HG03045 (cell line): Measurements from ENCODE around the gene CPT1B.
"Not testable (repeated sequence)": the region's sequence is repeated elsewhere in the genome, so short reads cannot be mapped to it uniquely, and the experiment has no call there.

Experiments
- ATAC-seq: cut with Tn5 transposase; IDR thresholded peaks from one replicate; pipeline ENCODE4 v1.9.1; 2021; ENCODE audit warnings: mild to moderate bottlenecking, moderate library complexity; ENCODE audit not compliant: unreplicated experiment

The CPT1B gene

DNA sequence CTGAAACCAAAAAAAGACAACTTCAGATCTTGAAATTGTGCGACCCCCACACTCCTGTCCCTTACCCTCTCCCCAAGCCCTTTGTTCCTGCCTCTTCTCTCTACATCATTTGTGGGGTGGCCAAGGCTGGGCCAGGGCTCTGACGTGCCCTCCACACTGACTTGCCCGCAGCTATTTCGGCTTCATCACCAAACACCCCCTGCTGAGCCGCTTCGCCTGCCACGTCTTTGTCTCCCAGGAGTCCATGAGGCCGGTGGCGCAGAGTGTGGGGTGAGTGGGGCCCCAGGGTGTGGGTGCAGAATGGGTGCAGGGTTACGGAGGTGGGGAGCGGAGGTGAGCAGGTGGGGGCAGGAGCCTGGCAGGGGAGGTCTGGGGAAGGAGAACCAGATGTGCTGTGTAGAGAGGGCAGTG is 31.8 kb upstream of the CPT1B start:
- no peak for ATAC-seq

DNA sequence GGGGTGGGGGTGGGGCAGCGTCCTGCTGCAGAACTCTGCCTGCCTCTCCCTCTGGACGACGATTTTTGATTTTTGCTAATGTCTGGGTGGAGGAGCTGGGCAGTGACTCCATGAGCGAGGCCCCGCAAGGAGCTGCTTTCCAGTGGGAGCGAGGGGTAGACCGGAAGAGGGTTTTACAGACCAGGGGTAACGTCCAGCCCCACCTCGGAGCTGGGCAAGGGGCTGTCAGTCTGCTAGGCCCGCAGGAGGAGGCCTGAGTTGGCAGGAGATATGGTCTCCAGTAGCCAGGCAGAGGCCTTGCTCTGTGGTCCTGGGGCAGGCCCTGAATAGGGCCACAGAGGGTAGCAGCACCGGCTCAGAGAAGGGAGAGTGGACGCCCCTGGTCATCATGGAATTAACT is 31.4 kb upstream of the CPT1B start:
- no peak for ATAC-seq

DNA sequence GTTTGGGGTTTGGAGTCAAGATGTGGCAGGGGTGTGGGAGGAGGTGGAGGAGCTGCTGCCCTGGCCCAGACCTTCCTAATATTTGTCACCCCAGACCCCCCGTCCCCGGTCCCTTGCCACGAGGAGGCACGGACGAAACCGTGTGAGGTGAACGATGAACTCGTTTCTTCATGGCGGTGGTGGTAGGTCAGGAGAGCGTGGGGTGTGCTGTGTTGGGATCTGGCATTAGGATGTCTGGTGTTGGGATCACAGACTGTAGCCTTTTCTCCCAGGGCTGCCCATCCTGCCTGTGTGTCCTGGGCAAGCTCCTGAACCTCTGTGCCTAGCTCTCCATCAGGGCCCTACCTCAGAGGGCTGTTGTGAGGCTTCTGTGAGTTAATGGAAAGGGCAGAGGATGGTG is 30.8 kb upstream of the CPT1B start:
- ATAC-seq = no peak

DNA sequence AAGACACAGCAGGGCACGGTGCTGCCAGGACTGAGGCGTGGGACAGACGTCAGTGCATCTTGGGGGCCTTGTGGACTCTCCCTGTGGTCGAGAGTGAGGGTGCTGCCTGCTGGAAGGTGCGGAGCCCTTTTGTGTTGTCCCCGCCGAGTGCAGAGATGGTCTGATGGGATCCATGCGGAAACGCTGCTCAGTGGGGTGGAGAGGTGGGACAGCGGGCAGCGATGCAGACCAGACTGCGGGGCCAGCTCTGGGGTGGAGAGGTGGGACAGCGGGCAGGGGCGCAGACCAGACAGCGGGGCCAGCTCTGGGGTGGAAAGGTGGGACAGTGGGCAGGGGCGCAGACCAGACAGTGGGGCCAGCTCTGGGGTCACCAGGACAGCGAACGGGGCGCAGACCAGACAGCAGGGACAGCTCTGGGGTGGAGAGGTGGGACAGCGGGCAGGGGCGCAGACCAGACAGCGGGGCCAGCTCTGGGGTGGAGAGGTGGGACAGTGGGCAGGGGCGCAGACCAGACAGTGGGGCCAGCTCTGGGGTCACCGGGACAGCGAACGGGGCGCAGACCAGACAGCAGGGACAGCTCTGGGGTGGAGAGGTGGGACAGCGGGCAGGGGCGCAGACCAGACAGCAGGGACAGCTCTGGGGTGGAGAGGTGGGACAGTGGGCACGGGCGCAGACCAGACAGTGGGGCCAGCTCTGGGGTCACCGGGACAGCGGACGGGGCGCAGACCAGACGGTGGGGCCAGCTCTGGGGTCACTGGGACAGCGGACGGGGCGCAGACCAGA is 30.0 kb upstream of the CPT1B start:
- not testable (repeated sequence) for ATAC-seq

DNA sequence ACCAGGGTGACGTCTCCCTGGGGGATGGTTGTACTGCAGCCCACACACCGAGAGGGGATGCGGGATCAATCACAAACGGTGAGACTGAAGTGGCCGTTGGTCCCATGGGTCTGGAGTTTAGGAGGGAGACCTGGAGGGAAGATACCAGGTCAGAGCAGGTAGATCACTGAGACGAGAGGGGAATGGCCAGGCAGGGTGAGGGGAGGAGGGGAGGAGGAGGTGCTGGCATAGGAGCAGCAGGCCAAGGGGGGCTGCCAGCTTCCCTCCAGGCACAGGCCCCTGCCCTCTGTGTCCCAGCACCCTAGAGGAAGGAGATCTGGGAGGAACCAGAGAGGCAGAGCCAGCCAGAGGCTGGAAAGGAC is 29.4 kb upstream of the CPT1B start:
- ATAC-seq = no peak

DNA sequence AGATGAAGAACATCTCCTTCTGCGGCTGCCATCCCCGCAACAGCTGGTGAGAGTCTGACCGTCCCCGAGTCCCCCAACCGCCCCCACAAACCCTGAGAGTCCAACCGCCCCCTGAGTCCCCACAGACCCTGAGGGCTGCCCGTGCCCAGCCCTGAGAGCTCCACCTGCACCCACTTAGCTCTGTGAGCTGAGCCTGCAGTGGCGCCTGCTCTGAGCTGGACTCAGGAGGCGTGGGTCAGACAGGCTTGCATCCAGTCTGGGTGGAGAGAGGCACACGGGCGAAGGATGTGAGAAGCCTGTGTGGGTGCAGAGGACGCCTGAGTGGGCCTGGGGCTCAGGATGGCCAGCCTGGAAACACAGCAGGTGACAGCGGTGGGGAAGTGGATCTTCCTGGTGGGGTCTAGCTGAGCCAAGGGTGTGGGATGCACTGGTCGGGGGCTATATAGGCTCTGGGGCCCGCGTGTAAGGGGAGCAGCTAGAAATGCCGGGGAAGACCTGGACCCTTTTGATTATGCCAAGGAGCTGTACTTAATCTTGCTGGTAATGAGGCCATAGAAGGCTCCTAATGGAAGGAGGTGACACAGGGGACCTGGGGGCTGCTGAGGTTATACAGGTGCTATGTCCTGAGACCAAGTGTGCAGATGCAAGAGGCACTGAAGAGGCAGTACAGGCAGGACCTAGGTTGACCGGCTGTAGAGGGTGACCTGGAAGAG is 28.9 kb upstream of the CPT1B start:
- no peak for ATAC-seq

DNA sequence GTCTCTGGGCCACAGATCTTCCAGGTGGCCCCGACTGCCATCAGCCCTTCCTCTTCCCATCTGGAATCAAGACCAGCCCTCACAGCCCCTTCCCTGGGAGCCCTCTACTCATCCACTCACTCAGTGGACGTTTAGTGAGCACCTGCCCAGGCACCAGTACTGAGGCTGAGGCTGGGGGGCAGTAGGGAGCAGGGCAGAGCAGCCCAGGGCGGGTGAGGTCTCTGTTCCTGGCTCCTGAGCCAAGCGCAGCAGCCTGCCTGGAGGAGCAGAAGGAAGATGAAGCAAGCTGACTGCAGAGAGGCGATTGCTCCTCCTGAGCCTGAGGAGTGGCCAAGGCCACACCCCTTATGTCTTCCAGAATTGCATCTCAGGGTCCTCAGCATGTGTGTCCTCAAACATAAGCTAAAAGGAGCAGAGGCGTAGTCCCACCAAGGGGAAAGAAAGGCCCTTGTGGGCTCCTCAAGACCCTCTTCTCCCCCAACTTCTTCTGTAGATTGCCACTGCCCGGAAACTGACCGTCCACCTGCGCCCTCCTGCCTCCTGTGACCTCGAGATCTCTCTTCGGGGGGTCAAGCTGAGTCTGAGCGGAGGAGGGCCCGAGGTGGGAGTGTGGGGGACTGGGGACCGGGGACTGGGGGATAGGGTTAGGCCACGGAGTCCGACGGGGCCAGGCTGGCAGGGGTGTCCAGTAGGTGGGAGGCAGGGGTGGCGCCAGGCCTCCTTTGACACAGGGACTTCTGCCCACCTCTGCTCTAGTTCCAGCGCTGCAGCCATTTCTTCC is 28.1 kb upstream of the CPT1B start:
- no peak for ATAC-seq

DNA sequence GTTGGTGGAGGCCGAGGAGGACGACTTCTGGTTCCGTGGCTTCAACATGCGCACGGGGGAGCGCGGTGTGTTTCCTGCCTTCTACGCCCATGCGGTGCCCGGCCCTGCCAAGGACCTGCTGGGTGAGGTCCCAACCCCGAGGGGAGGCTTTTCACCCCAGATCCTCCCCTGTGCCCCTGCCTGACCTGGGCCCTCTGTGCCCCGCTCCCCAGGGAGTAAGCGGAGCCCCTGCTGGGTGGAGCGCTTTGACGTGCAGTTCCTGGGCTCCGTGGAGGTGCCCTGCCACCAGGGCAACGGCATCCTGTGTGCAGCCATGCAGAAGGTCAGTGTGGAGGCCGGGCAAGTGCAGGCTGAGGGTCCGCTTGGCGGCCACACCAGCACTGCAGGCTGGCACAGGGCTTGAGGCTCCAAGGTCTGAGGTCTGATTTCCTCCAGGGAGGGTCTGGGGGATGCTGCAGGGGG is 27.4 kb upstream of the CPT1B start:
- no peak for ATAC-seq

DNA sequence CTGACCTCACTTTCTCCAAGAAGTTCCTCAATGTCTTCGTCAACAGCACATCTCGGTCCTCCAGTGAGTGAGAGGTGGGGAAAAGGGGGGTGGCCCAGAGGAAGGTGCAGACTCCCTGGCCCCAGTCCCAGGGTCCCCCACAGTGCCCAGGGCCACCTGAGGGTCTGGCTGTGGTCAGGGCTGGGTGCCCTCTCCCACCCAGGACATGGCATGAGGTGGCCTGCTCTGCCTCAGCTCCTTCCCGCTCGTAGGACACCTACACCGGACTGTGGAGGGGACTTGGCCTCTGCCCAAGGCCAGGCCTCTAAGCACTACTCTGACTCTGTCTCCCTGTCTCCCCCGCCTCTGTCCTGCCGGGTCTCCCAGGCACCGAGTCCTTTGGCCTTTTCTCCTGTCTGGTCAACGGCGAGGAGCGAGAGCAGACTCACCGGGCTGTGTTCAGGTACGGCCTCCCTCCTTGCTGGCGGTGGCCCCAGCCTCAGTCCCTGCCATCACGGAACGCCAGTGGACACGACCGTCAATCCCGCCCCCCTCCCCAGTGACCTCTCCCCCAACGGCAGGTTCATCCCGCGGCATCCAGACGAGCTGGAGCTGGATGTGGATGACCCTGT is 26.9 kb upstream of the CPT1B start:
- no peak for ATAC-seq

DNA sequence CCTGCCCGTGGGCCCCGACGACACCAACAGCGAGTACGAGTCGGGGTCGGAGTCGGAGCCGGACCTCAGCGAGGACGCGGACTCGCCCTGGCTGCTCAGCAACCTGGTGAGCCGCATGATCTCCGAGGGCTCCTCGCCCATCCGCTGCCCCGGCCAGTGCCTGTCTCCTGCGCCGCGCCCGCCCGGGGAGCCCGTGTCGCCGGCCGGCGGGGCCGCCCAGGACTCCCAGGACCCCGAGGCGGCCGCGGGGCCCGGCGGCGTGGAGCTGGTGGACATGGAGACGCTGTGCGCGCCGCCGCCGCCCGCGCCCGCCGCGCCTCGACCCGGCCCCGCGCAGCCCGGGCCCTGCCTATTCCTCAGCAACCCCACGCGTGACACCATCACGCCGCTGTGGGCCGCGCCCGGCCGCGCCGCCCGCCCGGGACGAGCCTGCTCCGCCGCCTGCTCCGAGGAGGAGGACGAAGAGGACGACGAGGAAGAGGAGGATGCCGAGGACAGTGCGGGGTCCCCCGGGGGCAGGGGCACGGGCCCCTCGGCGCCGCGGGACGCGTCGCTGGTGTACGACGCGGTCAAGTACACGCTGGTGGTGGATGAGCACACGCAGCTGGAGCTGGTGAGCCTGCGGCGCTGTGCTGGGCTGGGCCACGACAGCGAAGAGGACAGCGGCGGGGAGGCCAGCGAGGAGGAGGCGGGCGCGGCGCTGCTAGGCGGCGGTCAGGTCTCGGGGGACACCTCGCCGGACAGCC is 26.2 kb upstream of the CPT1B start:
- ATAC-seq = no peak

DNA sequence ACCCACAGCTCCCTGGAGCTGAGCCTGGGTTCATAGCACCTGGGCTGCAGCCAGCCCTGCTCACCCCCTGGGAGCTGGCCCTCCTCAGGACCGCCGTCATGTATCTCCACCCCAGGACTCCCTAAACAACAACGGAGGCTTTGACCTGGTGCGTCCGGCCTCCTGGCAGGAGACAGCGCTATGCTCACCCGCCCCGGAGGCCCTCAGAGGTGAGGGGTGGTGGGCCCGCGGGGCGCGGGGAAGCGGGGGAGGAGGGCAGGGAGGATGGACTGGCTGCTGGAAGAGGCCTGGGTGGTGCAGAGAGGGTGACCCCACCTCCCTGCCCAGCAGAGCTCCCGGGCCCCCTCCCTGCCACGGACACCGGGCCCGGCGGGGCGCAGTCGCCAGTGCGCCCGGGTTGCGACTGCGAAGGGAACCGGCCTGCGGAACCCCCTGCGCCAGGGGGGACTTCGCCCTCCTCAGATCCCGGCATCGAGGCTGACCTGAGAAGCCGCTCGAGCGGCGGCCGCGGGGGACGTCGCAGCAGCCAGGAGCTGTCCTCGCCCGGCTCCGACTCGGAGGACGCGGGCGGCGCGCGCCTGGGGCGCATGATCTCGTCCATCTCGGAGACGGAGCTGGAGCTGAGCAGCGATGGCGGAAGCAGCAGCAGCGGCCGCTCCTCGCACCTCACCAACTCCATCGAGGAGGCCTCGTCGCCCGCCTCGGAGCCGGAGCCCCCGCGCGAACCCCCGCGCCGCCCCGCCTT is 25.5 kb upstream of the CPT1B start:
- ATAC-seq = no peak

DNA sequence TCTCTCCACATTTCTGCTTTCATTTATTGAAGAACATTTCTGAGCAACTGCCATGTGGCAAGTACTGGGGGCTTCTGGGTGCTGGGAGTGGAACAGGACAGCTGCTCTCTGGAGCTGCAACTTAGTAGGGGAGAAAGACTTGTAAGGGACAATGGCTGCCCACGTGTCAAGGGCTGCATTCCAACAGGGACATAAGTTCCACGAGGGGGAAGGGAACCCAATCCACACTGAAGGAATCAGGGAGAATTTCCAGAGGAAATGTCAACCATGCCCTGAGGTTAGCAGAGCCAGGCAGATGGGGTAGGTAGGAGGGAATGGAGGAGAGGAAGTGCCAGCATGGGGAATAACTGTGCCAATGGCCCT is 24.1 kb upstream of the CPT1B start:
- no peak for ATAC-seq

DNA sequence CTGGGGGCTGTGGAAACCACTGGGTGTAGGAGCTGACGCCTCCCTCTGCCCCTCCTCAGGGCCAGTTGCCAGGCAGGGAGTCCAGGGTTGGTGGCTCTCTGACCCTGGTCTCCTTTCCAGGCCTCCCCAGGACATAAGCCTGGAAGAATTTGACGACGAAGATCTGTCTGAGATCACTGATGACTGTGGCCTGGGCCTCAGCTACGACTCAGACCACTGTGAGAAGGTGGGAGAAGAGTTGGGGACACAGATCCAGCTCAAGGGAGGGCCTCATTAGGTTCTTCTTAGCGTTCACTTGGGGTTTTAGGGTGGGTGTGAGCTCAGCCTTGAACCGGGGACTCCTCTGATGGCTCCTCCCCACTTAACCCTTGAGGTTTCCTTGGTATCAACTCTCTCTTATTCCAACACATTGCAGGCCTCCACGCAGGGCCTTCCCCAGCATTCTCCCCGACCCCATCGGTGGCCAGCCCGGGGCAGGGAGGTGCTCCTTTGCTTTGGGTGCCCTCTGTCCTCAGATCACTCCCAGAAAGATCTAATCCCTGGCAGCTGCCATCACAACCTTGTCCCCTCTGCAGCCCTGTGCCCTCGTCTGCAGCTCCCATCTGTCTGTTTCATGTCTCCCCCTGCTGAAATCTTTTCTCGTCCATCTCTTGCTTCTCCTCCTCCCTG is 23.6 kb upstream of the CPT1B start:
- no peak for ATAC-seq

DNA sequence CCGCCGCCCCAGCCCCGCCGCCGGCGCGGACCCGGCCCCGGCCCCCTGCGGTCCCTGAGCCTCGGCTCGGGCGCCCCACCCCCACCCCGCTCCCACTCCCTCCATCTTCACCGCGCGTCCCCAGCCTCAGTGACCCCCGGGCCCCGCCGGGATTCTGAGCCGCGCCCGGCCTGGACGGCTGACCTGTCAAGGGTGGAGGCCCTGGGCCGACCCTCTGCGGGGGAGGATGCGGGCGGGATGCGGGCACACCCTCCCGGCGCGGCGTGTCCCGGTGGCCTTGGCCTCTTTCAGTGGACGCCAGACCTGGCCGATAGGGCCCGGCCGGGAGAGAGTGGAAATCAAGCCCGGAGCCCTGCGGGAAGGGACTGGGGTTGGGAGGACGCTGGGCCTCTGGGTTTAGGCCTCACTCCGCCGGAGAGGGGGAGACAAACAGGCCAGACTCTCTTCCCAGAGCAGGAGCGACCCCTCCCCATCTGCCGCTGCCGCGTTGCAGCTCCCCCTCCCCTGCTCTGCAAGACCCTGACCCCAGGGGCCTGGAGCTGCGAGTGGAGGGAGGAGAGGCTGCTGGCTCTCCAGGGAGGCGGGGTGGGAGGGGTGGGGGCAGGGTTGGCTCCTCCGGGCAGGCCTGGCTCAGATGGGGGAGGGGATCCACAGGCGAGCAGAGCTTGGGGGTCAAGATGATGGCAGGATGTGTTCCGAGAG is 22.9 kb upstream of the CPT1B start:
- ATAC-seq = no peak

DNA sequence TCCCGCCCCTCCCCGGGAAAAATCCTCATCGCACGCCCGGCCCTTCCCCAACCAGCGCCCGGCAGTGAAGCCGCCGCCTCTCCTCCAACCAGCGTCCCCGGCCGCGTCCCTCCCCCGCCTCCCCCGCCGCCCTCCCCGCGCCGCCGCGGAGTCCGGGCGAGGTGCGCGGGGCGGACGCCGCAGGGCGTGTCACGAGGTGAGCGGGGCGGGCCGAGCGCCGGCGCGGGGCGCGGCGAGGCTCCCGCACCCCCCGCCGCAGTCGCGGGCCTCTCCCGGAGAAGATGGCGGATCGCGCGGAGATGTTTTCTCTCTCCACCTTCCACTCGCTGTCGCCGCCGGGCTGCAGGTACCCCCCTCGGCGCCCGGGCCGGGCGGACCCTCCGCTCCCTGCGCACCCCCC is 22.3 kb upstream of the CPT1B start, which contains the start of gene MAPK8IP2:
Gene MAPK8IP2, plus strand, starts transcription at position 256 of the 400 bp plus-strand sequence. Its CDS starts 26 bp downstream, at position 282.
- no peak for ATAC-seq

DNA sequence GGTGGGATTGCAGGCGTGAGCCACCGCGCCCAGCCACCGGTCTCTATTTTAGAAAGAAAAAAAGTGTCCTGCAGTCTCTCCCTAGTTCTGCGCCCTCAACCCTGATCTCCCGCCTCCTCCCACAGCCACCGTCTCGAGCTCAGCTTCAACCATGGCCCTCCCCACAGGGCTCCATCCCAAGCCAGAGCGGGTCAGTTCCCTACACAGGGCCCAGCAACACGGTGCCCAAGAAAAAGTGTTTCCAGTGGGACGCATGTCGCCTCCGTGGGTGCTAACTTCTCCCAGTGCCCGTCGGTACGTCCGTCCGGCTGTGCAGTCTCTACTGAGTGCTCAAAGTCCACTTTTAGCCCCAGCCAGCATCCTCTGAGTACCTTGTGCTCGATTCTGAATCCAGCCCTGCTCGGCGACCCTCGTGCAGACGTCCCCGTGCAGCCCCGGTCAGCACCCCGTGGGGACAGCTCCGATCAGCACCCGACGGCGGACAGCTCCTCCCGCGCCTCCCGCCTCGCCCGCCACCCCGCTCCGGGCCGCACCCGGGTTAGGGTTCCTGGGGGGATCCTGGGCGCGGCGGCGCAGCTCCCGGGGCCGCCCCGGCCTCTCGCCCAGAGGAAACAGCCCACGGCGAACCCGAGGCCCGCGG is 21.7 kb upstream of the CPT1B start:
- no peak for ATAC-seq

DNA sequence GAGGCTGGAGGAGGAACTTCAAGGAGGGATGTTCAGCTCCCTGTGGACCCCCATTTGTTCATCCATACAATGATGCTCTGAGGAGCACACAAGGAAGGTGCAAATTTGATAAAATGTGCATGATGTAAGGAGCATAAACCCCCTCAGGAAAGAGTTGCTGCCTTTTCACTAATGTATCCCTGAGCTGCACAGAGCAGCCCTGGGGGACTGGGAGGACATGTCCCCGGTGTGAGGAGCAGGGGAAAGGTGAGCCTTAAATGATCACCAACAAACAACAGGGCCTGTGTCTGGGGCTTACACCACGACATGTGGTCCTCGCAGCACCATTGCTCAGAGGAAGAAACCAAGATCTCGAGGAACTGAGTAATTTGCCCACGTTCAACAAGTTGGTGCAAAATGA is 18.9 kb upstream of the CPT1B start:
- ATAC-seq = no peak

DNA sequence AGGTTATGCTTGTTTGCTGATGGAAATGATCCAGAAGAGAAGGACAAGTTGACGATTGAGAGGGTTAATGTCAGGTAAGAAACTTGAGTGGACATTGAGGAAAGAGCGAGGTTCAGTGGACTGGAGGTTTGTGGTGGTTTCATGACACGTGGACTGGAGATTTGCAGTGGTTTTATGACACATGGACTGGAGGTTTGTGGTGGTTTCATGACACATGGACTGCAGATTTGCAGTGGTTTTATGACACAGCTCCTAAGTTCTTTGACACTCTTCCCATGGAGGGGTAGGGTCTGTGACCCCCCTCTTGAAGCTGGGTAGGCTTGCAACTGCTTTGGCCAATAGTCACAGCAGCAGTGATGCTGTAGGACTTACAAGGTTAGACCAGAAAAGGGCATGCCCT is 17.0 kb upstream of the CPT1B start:
- ATAC-seq = no peak
